ENCODE results near the gene CCDC178.

DNA sequence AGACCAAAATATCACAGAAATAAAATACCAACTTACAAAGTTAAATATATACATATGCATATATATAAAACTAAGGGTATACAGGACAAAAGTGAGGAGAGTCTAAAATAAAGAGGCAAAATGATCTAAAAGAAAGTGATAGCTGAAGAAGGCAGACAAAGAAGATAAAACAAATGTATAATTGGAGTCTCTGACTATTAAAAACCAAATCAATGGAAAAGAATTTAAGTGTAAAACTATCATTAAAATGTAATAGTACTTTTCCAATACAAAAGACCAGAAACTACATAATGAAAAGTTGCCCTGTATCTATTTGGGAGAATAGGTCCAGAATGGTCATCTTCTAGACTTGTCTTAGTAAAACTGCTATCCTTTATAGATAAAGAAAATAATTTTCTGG lies 400.3 kb downstream of the CCDC178 start:
- TF ChIP-seq CTCF (IDR thresholded peaks at IDR 0.05; ENCODE audit: insufficient read depth, low read length) = no peak
- TF ChIP-seq POLR2AphosphoS5 (IDR thresholded peaks at IDR 0.05; ENCODE audit: low read depth) = no peak
- no peak for TF ChIP-seq SPI1 (IDR thresholded peaks at IDR 0.05; ENCODE audit: borderline replicate concordance, low read depth)
- no peak for TF ChIP-seq REST (IDR thresholded peaks at IDR 0.05; ENCODE audit: insufficient replicate concordance, low read depth)

All from HL-60 (cell line).